BE2C (cell line): ENCODE data around the gene RPA3.

Experiments used
- DNase-seq: peaks from one replicate; pipeline ENCODE4 v3.0.0-alpha.2; 2020
- H3K27me3 ChIP-seq: fragments of 250-450 bp; sonication (Bioruptor Pico); 2 replicates; pipeline ENCODE4 v1.5.1; 2020; ENCODE audit warnings: mild to moderate bottlenecking
- H3K36me3 ChIP-seq: fragments of 250-450 bp; sonication (Bioruptor Pico); 2 replicates; pipeline ENCODE4 v1.5.1; 2020; ENCODE audit warnings: mild to moderate bottlenecking
- H3K4me1 ChIP-seq: fragments of 250-450 bp; sonication (Bioruptor Pico); 2 replicates; pipeline ENCODE4 v1.5.1; 2020
- H3K4me3 ChIP-seq: 2 replicates; pipeline ENCODE4 v1.5.1; 2011; ENCODE audit warnings: low read depth, low read length
- H3K9me3 ChIP-seq: fragments of 250-450 bp; sonication (Bioruptor Pico); 2 replicates; pipeline ENCODE4 v1.5.1; 2020
- TF ChIP-seq, protein P1 (sequence below): IDR thresholded peaks from 2 replicates; pipeline ENCODE4 v1.5.1; 2012; ENCODE audit warnings: mild to moderate bottlenecking, low read depth, low read length

RPA3 gene

DNA sequence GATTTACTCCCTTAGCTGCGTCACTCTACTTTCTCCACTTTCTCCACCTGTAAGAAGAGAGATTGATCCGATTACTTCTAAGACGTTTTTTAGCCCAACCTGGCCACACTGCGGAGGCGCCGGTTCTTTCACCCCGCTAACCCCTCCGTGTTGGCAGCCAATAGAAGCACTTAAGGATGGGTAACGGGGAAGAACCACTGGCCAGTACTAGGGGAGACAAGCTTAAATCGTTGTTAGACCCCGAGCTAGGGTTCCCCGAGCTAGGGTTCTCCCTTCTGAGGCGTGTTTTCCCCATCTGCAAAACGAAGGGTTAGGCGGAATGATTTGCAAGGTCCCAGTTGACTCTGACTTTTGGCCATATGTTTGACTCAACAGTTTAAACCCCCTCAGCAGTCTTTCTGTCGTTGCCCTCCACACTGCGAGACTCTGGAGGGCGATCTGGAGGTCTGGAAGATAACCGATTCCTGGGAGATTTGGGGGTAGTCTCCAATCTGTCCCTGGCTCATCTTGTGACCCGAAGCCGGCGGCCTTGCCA lies 77.2 kb downstream of the RPA3 start:
- Histone ChIP-seq H3K36me3 (no peaks in the 10 kb centered on the region; the same call in 1 of the 2 replicates), H3K9me3 (no peaks in the 10 kb centered on the region), H3K4me3 (peak overlapping the region; percentile 80), H3K4me1 (0 out of 2 replicates have a peak, but pooled peaks cover 2% of the 10 kb centered on the region), H3K27me3 (no peaks in the 10 kb centered on the region)
- TF ChIP-seq, protein P1, sequence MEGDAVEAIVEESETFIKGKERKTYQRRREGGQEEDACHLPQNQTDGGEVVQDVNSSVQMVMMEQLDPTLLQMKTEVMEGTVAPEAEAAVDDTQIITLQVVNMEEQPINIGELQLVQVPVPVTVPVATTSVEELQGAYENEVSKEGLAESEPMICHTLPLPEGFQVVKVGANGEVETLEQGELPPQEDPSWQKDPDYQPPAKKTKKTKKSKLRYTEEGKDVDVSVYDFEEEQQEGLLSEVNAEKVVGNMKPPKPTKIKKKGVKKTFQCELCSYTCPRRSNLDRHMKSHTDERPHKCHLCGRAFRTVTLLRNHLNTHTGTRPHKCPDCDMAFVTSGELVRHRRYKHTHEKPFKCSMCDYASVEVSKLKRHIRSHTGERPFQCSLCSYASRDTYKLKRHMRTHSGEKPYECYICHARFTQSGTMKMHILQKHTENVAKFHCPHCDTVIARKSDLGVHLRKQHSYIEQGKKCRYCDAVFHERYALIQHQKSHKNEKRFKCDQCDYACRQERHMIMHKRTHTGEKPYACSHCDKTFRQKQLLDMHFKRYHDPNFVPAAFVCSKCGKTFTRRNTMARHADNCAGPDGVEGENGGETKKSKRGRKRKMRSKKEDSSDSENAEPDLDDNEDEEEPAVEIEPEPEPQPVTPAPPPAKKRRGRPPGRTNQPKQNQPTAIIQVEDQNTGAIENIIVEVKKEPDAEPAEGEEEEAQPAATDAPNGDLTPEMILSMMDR: peak; percentile 14; the same call in 1 of the 2 replicates
- DNase-seq: peak; percentile 16

DNA sequence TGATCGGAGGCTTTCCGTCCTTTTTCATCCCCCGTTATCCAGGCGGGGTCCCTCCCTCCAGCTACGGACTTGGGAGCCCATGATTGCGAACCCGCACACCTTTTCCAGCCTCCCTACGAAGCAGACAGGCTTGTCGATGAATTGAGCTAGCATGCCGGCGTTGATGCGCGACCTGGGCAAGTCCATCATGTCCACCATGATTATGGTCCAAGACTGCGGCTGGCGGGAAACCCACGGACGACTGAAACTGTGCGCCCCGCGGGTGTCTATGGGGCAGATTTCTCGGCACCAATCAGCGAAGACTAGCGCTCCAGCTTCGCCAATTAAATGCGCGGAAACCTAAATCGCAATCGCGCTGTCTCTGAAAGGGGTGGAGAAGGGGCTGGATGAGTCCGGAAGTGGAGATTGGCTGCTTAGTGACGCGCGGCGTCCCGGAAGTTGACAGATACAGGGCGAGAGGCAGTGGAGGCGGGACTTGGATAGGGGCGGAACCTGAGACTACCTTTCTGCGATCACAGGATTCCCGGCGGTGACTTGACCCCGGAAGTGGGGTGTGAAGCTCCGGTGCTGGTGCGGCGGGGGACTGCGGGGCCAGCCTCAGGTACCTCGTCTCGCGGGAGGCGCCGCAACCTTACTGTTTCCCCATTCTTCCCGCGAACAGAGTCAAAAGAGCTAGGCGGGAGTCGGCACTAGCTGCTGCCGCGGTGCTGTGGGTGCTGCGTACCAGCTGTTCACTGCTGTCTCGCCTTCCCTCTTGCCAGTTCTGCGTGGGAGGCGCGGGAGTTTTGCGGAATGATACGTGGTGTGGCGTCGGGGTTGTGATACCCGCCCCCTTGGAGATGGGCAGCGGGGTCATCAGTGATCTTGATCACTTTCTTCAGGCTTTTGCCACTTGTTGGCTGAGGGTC lies 77.9 kb downstream of the RPA3 start, which contains the start of gene UMAD1:
Gene UMAD1, plus strand, starts transcription at position 532 of the 908 bp plus-strand sequence. CDS start 32,620 bp downstream, outside the sequence.
- peak; percentile 97 for DNase-seq
- 0 out of 2 replicates have a peak, but pooled peaks cover 2% of the 10 kb centered on the region for H3K4me1 ChIP-seq
- H3K9me3 ChIP-seq: no peaks in the 10 kb centered on the region
- H3K4me3 ChIP-seq: peak within 1 kb of the TSS; percentile 80
- TF ChIP-seq, protein P1: no peak
- no peaks in the 10 kb centered on the region; the same call in 1 of the 2 replicates for H3K36me3 ChIP-seq
- H3K27me3 ChIP-seq: no peaks in the 10 kb centered on the region

GRCh38 chr7:7639847-7640220 lies 78.6 kb downstream of the RPA3 start:
- H3K9me3 ChIP-seq: no peaks in the 10 kb centered on the region
- H3K27me3 ChIP-seq: no peaks in the 10 kb centered on the region
- TF ChIP-seq, protein P1: no peak
- DNase-seq: no peak
- 0 out of 2 replicates have a peak, but pooled peaks cover 2% of the 10 kb centered on the region for H3K4me1 ChIP-seq
- peaks cover 4% of the 10 kb centered on the region; the same call in 1 of the 2 replicates for H3K36me3 ChIP-seq
- H3K4me3 ChIP-seq: peak overlapping the region; percentile 80

DNA sequence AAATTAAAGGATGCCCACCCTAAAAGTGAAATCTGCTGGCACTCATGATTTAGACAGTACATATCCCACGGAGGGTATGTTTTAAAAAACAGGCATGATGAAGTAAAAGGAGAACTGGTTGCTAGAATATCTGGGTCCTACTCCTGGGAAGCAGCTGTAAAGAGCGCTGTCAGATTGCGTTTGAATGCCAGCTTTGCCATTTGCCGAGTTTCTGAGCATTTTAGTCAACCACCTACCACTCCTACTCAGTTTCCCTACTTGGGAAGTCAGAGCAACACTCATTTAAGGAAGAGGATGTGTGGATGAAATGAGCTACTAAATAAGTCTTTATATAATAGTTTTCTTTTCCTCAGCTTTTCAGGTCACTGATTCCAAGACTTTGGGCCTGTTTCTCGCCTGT lies 79.0 kb downstream of the RPA3 start:
- DNase-seq: no peak

GRCh38 chr7:7630626-7631329 lies 87.6 kb downstream of the RPA3 start:
- DNase-seq: no peak
- no peak overlapping the region for H3K4me3 ChIP-seq
- H3K36me3 ChIP-seq: 0 out of 2 replicates have a peak, but pooled peaks cover 4% of the 10 kb centered on the region
- no peaks in the 10 kb centered on the region for H3K9me3 ChIP-seq
- TF ChIP-seq, protein P1: no peak
- H3K27me3 ChIP-seq: no peaks in the 10 kb centered on the region
- no peaks in the 10 kb centered on the region for H3K4me1 ChIP-seq

More for the DNA sequence above, 79.0 kb downstream of the RPA3 start:
- no peaks in the 10 kb centered on the region for H3K27me3 ChIP-seq
- no peaks in the 10 kb centered on the region for H3K9me3 ChIP-seq
- H3K4me3 ChIP-seq: peak overlapping the region; percentile 80
- peaks cover 4% of the 10 kb centered on the region; the same call in 1 of the 2 replicates for H3K36me3 ChIP-seq
- TF ChIP-seq, protein P1: no peak
- 0 out of 2 replicates have a peak, but pooled peaks cover 2% of the 10 kb centered on the region for H3K4me1 ChIP-seq
